HG03442 (cell line): Measurements from ENCODE around the gene AKR1D1.
A peak's percentile ranks its signal among the peaks of the same experiment; 100 is the strongest.

Source experiments
- ATAC-seq: cut with Tn5 transposase; IDR thresholded peaks from one replicate; pipeline ENCODE4 v1.9.1; 2021; ENCODE audit warnings: mild to moderate bottlenecking, moderate library complexity; ENCODE audit not compliant: unreplicated experiment

The AKR1D1 gene

DNA sequence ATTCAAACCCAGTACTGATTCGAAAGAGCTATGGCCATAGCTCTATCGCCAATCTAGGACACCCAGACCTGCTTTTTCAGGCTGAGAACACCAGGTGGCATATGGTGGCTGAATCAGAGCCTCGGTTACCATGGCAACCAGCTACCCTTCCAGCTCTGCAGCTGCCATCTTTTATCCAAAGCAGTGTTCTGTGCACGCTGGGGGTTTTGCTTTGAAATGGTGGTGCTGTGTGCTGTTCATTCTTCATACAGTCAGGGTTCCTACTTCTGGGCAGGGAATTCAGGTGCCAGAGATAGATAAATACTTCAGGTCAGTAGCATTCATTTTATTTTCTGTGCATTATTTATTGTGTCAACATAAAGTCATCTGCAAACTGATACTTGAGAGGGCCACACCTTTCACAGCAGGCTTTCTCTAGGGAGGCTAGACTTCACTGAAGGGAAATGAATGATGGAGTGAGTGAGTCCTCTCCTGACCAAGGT lies 85.4 kb downstream of the AKR1D1 start:
- ATAC-seq = peak; percentile 100

DNA sequence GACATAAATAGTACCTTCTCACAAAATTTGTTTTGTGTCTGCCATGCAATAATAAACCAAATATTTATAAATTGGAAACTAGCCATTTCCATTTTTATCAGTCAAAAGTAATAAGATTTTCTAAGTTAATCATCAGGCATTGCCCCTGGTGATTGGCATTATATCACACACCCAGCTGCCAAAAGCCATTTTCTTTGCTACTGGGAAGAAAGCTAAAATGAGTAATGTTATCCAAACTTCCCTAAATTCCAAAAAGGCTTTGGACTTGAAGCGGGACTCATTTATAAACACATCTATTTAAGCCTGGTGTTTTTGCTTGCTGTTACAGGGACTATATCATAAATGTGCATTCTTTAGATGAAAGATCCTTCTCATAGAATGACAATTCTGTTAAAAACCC lies 86.0 kb downstream of the AKR1D1 start:
- no peak for ATAC-seq

DNA sequence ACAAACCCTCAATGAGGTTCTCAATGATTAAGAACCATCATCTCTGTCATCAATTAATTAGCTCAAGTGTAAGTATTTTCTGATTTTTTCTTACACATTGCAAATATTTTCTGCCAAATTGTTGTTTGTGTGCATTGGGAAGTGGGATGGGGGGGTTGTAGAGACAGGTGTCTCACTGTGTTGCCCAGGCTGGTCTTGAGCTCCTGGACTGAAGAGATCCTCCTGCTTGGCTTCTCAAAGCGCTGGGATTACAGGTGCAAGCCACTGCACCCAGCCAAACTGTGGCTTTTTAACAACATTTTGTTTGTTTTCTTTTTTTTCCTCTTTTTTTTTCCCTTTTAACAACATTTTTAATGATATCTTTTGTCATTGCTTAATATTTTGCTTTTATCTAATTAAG lies 87.5 kb downstream of the AKR1D1 start:
- ATAC-seq = no peak

DNA sequence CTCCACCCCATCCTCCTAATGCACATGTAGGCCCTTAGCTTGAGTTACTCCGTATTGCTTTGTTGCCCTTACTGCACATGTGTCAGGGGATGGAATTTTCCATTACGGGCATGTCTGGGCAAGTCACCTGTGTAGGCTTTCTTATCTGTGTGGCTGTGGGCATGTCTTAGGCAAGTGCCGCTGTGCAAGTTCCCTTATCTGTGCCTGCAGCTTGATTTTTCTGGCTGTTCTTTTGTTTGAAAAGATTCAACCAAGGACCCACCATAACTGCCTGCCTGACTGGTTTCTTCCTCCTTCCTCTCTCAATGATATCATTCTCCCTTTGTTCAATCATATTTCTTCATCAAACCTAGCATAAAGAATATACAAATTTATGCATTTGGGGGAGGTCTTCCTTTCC lies 88.5 kb downstream of the AKR1D1 start:
- no peak for ATAC-seq

DNA sequence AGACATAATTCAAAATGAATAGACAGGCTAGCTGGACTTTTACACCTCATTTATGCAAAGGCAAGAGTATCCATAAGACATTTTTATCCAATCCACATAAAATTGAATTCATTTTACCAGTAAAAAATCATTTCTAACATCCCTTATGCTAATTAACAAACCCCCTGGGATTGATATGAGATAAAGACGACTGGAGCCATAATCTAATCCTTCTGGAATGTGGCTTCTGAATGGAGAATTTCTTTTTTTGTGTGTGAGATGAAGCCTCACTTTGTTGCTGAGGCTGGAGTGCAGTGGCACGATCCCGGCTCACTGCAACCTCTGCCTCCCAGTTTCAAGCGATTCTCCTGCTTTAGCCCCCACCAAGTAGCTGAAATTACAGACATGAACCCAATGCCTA lies 90.4 kb downstream of the AKR1D1 start:
- no peak for ATAC-seq

DNA sequence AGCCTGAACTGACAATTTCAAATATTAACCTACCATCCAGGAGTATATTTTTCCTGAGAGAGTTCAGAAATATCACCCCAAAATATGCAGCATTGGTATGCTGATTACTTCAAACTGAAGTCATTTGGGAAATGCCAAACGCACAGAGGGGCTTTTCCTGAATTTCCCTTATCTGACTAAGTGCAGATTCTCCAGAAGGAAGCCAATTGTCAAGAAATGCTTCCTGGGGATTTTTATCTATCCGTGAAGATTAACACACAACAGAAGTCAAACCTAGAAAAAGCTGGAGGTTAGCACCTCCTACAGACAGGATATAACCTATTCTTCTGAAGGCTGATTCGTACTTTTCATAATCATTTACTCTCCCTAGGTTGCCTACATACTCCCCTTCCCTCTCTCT lies 91.0 kb downstream of the AKR1D1 start:
- ATAC-seq = no peak

DNA sequence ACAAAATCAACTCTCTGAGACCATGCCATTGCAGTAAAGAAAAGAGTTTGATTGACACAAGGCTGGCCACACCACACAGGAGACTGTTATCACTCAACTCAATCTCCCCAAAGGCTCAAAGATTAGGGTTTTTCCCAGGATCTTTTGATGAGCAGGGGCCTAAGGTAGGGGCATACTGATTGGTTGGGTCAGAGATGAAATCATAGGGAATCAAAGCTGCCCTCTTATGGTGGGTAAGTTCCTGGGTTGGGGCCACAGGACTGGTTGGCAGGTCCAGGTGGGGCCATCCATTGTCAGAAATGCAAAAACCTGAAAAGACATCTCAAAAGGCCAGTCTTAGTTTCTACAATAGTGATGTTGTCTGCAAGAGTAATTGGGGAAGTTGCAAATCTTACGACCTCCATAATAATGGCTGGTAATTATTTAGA lies 91.6 kb downstream of the AKR1D1 start:
- no peak for ATAC-seq
